GM23248 (cell line): Measurements from ENCODE around the gene ADGRD1. TPM values are rescaled to one million over a fixed set of nuclear protein-coding genes. Genes with fewer than 3 reads are reported as not detected.

Experiments
- DNase-seq: peaks from one replicate; pipeline ENCODE4 v3.0.0-alpha.2; 2015
- H2AFZ ChIP-seq: fragments of 200-600 bp; sonication (generic); 2 replicates; pipeline ENCODE4 v1.6.1; 2016; ENCODE audit warnings: antibody characterized with exemption
- H3F3A ChIP-seq: fragments of 200-600 bp; sonication (generic); 2 replicates; pipeline ENCODE4 v1.6.1; 2016; ENCODE audit warnings: mild to moderate bottlenecking, antibody characterized with exemption, mixed run types; ENCODE audit not compliant: insufficient read depth
- H3K27ac ChIP-seq: fragments of 200-600 bp; sonication (generic); 2 replicates; pipeline ENCODE4 v1.5.1; 2016; ENCODE audit warnings: mild to moderate bottlenecking
- H3K27me3 ChIP-seq: fragments of 200-600 bp; sonication (generic); replicated peaks from 2 replicates; pipeline ENCODE4 v1.6.1; 2016; ENCODE audit warnings: mild to moderate bottlenecking; ENCODE audit not compliant: insufficient read depth
- H3K36me3 ChIP-seq: fragments of 200-600 bp; sonication (generic); 2 replicates; pipeline ENCODE4 v1.6.1; 2016; ENCODE audit warnings: low read depth, mild to moderate bottlenecking
- H3K4me1 ChIP-seq: fragments of 200-600 bp; sonication (generic); 2 replicates; pipeline ENCODE4 v1.6.1; 2016; ENCODE audit warnings: mild to moderate bottlenecking; ENCODE audit not compliant: insufficient read depth
- H3K4me2 ChIP-seq: fragments of 200-600 bp; sonication (generic); one replicate; pipeline ENCODE4 v1.6.1; 2016; ENCODE audit warnings: mild to moderate bottlenecking; ENCODE audit not compliant: unreplicated experiment
- H3K4me3 ChIP-seq: fragments of 200-600 bp; sonication (generic); 2 replicates; pipeline ENCODE4 v1.5.1; 2016; ENCODE audit warnings: mild to moderate bottlenecking
- H3K79me2 ChIP-seq: fragments of 200-600 bp; sonication (generic); 2 replicates; pipeline ENCODE4 v1.6.1; 2016; ENCODE audit warnings: mild to moderate bottlenecking; ENCODE audit not compliant: insufficient read depth
- H3K9ac ChIP-seq: fragments of 200-600 bp; sonication (generic); 2 replicates; pipeline ENCODE4 v1.6.1; 2016; ENCODE audit warnings: mild to moderate bottlenecking
- H3K9me2 ChIP-seq: fragments of 200-600 bp; sonication (generic); 2 replicates; pipeline ENCODE4 v1.6.1; 2016; ENCODE audit warnings: mixed run types, mild to moderate bottlenecking, moderate library complexity; ENCODE audit not compliant: insufficient read depth
- H3K9me3 ChIP-seq: fragments of 200-600 bp; sonication (generic); one replicate; pipeline ENCODE4 v1.6.1; 2017; ENCODE audit warnings: low read depth
- H4K20me1 ChIP-seq: fragments of 200-600 bp; sonication (generic); 2 replicates; pipeline ENCODE4 v1.6.0; 2016; ENCODE audit not compliant: insufficient read depth
- EZH2 ChIP-seq: fragments of 200-600 bp; sonication (generic); IDR thresholded peaks from 2 replicates; pipeline ENCODE4 v1.6.1; 2018; ENCODE audit warnings: antibody characterized with exemption, mild to moderate bottlenecking; ENCODE audit not compliant: insufficient read depth, poor library complexity, severe bottlenecking
- EZH2phosphoT487 ChIP-seq: fragments of 200-600 bp; sonication (generic); IDR thresholded peaks from 2 replicates; pipeline ENCODE4 v1.6.1; 2018; ENCODE audit warnings: antibody characterized with exemption, moderate library complexity, mild to moderate bottlenecking, low read depth; ENCODE audit not compliant: insufficient read depth
- WGBS, 2 experiments: methylation state at CpG; one replicate each; pipeline ENCODE4 v1.1.6; 2015 to 2017; ENCODE audit warnings: low lambda C conversion rate in 2 of 2, low coverage in 1 of 2; ENCODE audit errors: missing lambda C conversion rate in 2 of 2; 5-methylcytosine and 5-hydroxymethylcytosine counted together
- in situ Hi-C: fragments of 300-500 bp; cut with MboI; formaldehyde crosslinking; loops from 2 replicates; pipeline ENCODE4 v1.15.0; 2020
- polyA plus RNA-seq: library from polyadenylated mRNA; unstranded; fragments of >200 nt; fragmentation: Nextera tagmentation; extraction: Ambion mirVana; gene quantifications from 2 replicates; pipeline ENCODE4 v1.2.1, GENCODE V29; 2016
- total RNA-seq: library from RNA; depleted of rRNA; stranded (reverse); fragments of >200 nt; shearing (Covaris generic); gene quantifications from 2 replicates; pipeline ENCODE4 v1.2.3, GENCODE V29; 2014

The ADGRD1 gene
- total and polyA plus RNA-seq, 2 experiments from 2014 or later: 7.9 to 11.2 TPM

DNA sequence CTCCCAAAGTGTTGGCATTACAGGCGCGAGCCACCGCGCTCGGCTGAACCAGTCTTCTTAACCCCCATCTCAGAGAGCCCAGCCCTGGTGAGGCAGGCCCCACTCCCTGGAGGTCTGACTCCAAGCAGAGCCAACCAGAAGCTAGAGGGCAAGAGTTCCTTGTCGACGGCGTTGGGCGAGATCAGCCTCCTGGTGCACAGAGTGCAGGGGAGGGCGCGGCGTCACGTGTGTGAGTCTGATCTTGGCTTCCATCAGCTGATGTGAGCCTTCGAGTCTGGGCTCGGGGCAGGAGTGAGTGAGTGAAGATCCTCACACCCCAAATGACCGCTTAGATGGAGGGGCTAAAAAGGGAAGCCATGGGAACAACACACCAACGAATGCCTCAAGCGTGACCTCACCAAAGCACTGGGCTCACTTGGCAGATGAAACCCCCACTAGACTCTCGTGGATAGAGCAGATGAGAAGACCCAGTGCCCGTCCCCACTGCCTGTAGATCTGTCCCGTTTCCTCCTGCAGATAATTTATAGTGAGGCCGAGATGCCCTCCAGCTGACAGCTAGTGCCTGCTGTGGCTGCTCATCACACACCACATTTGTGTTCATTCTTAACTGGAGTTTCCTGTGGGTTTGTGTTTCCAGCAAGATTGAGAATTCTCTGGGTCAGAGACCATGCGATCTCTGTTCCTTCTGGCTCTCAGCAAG, 28.6 kb upstream of the ADGRD1 start:
- no peaks in the 10 kb centered on the region for H3K36me3 ChIP-seq
- WGBS, 2 experiments: 89 to 93% methylated on average over 23 of the region's 23 CpGs
- no peak overlapping the region for H3K4me2 ChIP-seq
- peaks cover 17% of the 10 kb centered on the region for H3F3A ChIP-seq
- no peaks in the 10 kb centered on the region for H3K9me3 ChIP-seq
- DNase-seq: no peak
- H3K9me2 ChIP-seq: no peaks in the 10 kb centered on the region
- H3K27ac ChIP-seq: no peak overlapping the region
- no peak overlapping the region for H3K9ac ChIP-seq
- no peak for TF ChIP-seq EZH2
- no peak for TF ChIP-seq EZH2phosphoT487
- in situ Hi-C loops: no loop called here
- H3K27me3 ChIP-seq: no peaks in the 10 kb centered on the region
- no peak overlapping the region for H2AFZ ChIP-seq
- H4K20me1 ChIP-seq: no peaks in the 10 kb centered on the region
- H3K4me1 ChIP-seq: peaks cover 12% of the 10 kb centered on the region
- H3K79me2 ChIP-seq: no peaks in the 10 kb centered on the region
- H3K4me3 ChIP-seq: no peak overlapping the region

DNA sequence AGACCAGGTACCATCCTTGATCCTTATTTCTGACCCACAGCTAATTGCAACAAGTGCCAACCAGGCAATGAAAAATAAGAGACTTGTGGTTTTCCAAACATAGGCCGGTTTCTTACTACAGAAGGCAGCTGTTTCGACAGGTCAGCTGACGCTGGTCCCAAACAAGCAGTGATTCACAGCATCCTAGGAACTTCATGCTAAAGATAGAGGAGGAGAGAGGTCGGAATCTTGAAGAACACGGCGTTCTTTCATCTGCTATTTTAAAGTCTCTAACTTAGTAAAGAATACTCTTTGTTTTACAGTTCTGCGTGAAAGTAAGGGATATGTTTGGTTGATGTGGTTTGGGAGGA, 28.1 kb upstream of the ADGRD1 start:
- WGBS, 2 experiments: 70 to 71% methylated on average over 7 of the region's 7 CpGs
- Histone ChIP-seq H3K27ac (no peak overlapping the region), H3K27me3 (no peaks in the 10 kb centered on the region), H3K79me2 (no peaks in the 10 kb centered on the region), H3K4me3 (no peak overlapping the region), H3K4me2 (no peak overlapping the region), H3K4me1 (peaks cover 6% of the 10 kb centered on the region), H3K9me3 (no peaks in the 10 kb centered on the region), H3F3A (peaks cover 13% of the 10 kb centered on the region), H3K36me3 (no peaks in the 10 kb centered on the region), H4K20me1 (no peaks in the 10 kb centered on the region), H3K9ac (no peak overlapping the region), H2AFZ (no peak overlapping the region), H3K9me2 (no peaks in the 10 kb centered on the region)
- TF ChIP-seq EZH2 (no peak), EZH2phosphoT487 (no peak)
- DNase-seq: no peak
- in situ Hi-C loops: no loop called here

DNA sequence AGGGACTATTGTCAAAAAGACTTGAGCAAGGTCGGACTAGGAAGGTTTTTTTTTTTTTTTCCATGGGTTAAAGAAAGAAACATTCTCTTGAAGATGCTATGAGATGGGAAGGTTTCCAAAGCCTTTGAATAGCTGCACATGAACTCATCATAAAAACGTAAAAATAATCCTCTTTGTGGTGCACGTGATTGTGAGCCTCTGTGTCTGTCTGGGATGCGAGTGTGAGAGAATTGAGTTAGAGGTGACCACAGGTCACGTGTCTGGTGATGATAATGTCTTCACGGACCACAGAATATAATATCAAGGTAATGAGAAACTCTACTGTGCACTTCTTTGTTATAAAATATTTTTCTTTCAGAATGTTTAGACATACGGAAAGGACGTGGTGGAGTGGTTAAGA, 24.3 kb upstream of the ADGRD1 start:
- Histone ChIP-seq H2AFZ (no peak overlapping the region), H3K9me3 (no peaks in the 10 kb centered on the region), H3K27me3 (no peaks in the 10 kb centered on the region), H3K9ac (no peak overlapping the region), H3K79me2 (no peaks in the 10 kb centered on the region), H3K9me2 (no peaks in the 10 kb centered on the region), H3K36me3 (no peaks in the 10 kb centered on the region), H3K4me2 (no peak overlapping the region), H3K4me1 (peaks cover 7% of the 10 kb centered on the region), H3K4me3 (no peak overlapping the region), H4K20me1 (no peaks in the 10 kb centered on the region), H3F3A (no peaks in the 10 kb centered on the region), H3K27ac (no peak overlapping the region)
- 70 to 74% methylated on average over 8 of the region's 8 CpGs for WGBS, 2 experiments
- in situ Hi-C loops: no loop called here
- TF ChIP-seq EZH2 (no peak), EZH2phosphoT487 (no peak)
- no peak for DNase-seq

DNA sequence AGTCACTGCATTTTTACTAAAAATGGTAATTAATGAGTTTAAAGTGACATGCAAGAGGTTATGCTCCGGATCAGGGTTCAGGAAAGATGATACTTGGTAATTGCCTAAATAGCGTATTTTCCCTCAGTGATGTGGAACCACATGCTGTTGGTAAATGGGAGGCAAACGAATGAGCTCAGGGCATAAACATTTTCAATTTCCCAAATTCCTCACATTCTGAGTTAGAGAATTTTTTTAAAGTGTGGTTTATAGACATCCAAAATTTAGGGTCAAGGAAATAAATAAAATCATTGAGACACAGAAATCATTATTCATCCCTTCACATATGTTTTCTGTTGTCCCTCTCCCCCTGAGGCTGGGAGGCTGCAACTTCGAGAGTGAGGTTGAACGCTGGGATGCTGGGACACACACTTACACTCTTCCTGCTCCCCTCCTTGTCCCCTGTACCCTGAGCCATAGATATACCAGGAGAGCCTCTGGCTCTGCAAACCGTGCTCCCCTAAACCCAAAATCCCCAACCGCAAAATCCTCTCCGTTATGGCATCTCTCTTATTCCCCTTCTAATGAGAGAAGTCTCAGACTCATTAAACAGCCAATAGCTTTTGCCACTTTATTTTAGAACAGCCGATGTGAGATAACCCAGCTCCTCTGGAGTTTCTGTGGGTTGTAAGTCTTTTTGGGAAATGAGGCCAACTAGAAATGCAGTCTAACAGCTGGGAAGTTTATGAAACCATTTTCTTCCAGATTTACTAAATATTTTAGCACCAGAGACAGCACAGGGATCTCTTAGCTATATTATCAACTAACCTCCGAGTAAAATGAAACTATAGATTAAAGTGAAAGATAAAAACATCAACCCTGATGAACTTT, 21.4 kb upstream of the ADGRD1 start:
- H3K9ac ChIP-seq: no peak overlapping the region
- peak overlapping the region; percentile 12 for H2AFZ ChIP-seq
- no peak overlapping the region for H3K4me3 ChIP-seq
- peaks cover 7% of the 10 kb centered on the region for H3K4me1 ChIP-seq
- no peaks in the 10 kb centered on the region for H3K9me2 ChIP-seq
- no peak overlapping the region for H3K27ac ChIP-seq
- H3K36me3 ChIP-seq: no peaks in the 10 kb centered on the region
- no peaks in the 10 kb centered on the region for H3F3A ChIP-seq
- H3K27me3 ChIP-seq: no peaks in the 10 kb centered on the region
- TF ChIP-seq EZH2 (no peak), EZH2phosphoT487 (no peak)
- no peaks in the 10 kb centered on the region for H4K20me1 ChIP-seq
- peak; percentile 55 for DNase-seq
- in situ Hi-C loops: no loop called here
- peak overlapping the region; percentile 53 for H3K4me2 ChIP-seq
- 3 to 4% methylated on average over 10 of the region's 10 CpGs for WGBS, 2 experiments
- no peaks in the 10 kb centered on the region for H3K9me3 ChIP-seq
- H3K79me2 ChIP-seq: no peaks in the 10 kb centered on the region
